ENCODE data around the gene PODXL. TPM values are rescaled to one million over a fixed set of nuclear protein-coding genes. Genes with fewer than 3 reads are reported as not detected.
A peak's percentile ranks its signal among the peaks of the same experiment; 100 is the strongest.

The PODXL gene
- total and polyA plus RNA-seq, 2 experiments from 2014 or later = 77.3 to 84.1 TPM

DNA sequence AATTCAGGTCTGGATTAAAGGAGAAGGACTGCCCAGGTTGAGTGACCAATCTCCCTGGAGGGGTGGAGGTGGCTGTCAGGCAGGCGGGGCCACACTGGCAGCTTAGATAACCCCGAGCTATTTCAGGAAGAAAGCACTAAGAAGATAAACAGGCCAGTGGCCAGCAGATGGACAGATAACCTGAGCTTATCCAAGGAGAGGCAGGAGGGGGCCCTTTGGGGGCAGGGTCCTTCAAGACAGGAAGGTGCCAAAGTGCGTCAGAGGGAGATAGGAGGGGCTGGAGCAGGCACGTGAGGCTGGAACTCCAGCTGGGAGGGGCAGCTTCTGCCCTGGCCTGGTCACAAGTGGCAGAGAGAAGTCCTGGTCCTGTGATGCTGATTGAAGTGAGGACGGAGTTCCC, 29.8 kb upstream of the PODXL start:
- no peaks in the 10 kb centered on the region for H3K36me3 ChIP-seq (replicated peaks; ENCODE audit: insufficient read depth, low read depth)
- no peaks in the 10 kb centered on the region for H3K9me2 ChIP-seq (replicated peaks; ENCODE audit: insufficient read depth)
- peak; percentile 89 for DNase-seq (ENCODE audit: low spot score)
- no peaks in the 10 kb centered on the region for H3K79me2 ChIP-seq
- H2AFZ ChIP-seq = no peak overlapping the region
- no peak overlapping the region for H3K4me2 ChIP-seq
- H3K4me3 ChIP-seq = no peak overlapping the region
- H3K4me1 ChIP-seq (ENCODE audit: insufficient read depth) = peaks cover 5% of the 10 kb centered on the region
- H3K27me3 ChIP-seq = no peaks in the 10 kb centered on the region
- TF ChIP-seq, protein P1, sequence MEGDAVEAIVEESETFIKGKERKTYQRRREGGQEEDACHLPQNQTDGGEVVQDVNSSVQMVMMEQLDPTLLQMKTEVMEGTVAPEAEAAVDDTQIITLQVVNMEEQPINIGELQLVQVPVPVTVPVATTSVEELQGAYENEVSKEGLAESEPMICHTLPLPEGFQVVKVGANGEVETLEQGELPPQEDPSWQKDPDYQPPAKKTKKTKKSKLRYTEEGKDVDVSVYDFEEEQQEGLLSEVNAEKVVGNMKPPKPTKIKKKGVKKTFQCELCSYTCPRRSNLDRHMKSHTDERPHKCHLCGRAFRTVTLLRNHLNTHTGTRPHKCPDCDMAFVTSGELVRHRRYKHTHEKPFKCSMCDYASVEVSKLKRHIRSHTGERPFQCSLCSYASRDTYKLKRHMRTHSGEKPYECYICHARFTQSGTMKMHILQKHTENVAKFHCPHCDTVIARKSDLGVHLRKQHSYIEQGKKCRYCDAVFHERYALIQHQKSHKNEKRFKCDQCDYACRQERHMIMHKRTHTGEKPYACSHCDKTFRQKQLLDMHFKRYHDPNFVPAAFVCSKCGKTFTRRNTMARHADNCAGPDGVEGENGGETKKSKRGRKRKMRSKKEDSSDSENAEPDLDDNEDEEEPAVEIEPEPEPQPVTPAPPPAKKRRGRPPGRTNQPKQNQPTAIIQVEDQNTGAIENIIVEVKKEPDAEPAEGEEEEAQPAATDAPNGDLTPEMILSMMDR (IDR thresholded peaks at IDR 0.05; ENCODE audit: poor library complexity) = no peak
- TF ChIP-seq EZH2 (IDR thresholded peaks at IDR 0.05; ENCODE audit: borderline replicate concordance) (no peak), EZH2phosphoT487 (IDR thresholded peaks at IDR 0.05; ENCODE audit: low read depth, severe bottlenecking, unreplicated experiment) (no peak)
- H3K27ac ChIP-seq = peak overlapping the region; percentile 77
- 23% methylated on average over 5 of the region's 5 CpGs for WGBS (ENCODE audit: low lambda C conversion rate, missing lambda C conversion rate)
- H3K9me3 ChIP-seq (ENCODE audit: low read depth) = no peaks in the 10 kb centered on the region
- no peaks in the 10 kb centered on the region for H4K20me1 ChIP-seq (ENCODE audit: insufficient read depth, poor library complexity, severe bottlenecking)

DNA sequence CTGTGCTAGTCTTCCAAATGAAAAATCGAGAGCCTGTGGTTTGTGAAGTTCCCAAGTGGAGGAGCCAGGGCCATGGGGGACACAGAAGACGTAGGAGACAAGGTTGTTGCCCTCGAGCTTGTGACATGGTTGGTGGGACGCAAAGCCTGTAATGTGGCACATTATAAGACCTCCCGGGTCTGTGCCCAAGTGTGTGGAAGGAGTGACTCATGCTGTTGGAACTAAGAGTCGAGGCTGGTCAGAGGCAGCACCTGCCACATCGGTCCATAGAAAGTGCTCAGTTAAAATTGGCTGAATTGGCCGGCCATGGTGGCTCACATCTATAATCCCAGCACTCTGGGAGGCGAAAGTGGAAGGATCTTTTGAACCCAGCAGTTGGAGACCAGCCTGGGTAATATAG, 27.0 kb upstream of the PODXL start:
- no peak for TF ChIP-seq EZH2phosphoT487 (IDR thresholded peaks at IDR 0.05; ENCODE audit: low read depth, severe bottlenecking, unreplicated experiment)
- no peak for TF ChIP-seq EZH2 (IDR thresholded peaks at IDR 0.05; ENCODE audit: borderline replicate concordance)
- TF ChIP-seq, protein P1 (IDR thresholded peaks at IDR 0.05; ENCODE audit: poor library complexity) = no peak
- no peaks in the 10 kb centered on the region for H3K36me3 ChIP-seq (replicated peaks; ENCODE audit: insufficient read depth, low read depth)
- peaks cover 5% of the 10 kb centered on the region for H3K4me1 ChIP-seq (ENCODE audit: insufficient read depth)
- H3K79me2 ChIP-seq = no peaks in the 10 kb centered on the region
- no peak for DNase-seq (ENCODE audit: low spot score)
- no peaks in the 10 kb centered on the region for H3K9me3 ChIP-seq (ENCODE audit: low read depth)
- no peak overlapping the region for H3K4me3 ChIP-seq
- no peaks in the 10 kb centered on the region for H3K9me2 ChIP-seq (replicated peaks; ENCODE audit: insufficient read depth)
- H4K20me1 ChIP-seq (ENCODE audit: insufficient read depth, poor library complexity, severe bottlenecking) = no peaks in the 10 kb centered on the region
- no peaks in the 10 kb centered on the region for H3K27me3 ChIP-seq
- WGBS (ENCODE audit: low lambda C conversion rate, missing lambda C conversion rate) = 82% methylated on average over 9 of the region's 9 CpGs
- no peak overlapping the region for H3K4me2 ChIP-seq
- H2AFZ ChIP-seq = no peak overlapping the region
- H3K27ac ChIP-seq = no peak overlapping the region

DNA sequence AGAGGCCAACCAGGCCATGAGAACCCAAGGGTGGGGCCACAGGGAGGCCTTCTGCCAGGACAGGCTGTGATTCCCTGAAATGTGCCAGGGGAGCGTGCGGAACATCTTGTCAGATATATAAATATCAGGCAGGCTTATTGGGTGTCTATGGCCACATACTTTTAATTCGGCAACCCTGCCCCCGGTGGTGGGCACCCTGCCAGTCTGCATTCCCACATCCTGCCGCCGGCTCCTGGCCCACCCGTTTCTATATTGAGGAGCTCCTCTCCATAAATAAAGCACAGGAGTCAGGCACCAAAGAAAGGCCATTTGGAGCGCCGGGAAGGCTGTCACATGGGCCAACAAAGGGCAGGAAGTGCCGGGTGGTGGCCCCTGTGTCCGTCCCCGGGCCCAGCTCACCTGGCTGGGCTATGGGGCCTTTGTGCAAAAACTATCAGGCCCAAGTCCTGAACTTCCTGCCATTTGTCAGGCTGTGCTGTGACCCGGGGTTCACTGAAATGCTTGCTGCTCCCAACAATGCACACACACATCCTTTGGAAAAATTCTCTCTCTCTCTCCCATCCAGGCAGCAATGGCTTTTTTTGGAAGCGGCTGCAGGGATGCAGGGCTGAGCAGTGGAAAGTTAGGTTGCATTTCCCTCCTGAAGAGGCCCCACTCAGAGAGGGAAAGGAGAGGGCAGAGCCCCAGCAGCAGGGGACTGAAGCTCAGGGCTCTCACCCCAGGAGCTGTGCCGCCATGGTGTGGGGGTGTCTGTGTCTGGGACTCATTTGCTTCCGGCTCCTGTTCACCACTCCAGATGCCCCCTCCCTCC, 25.0 kb upstream of the PODXL start:
- TF ChIP-seq, protein P1 (IDR thresholded peaks at IDR 0.05; ENCODE audit: poor library complexity) = no peak
- TF ChIP-seq EZH2phosphoT487 (IDR thresholded peaks at IDR 0.05; ENCODE audit: low read depth, severe bottlenecking, unreplicated experiment) (no peak), EZH2 (IDR thresholded peaks at IDR 0.05; ENCODE audit: borderline replicate concordance) (no peak)
- Histone ChIP-seq H3K4me3 (no peak overlapping the region), H2AFZ (no peak overlapping the region), H3K27me3 (no peaks in the 10 kb centered on the region), H4K20me1 (ENCODE audit: insufficient read depth, poor library complexity, severe bottlenecking) (no peaks in the 10 kb centered on the region), H3K36me3 (replicated peaks; ENCODE audit: insufficient read depth, low read depth) (no peaks in the 10 kb centered on the region), H3K27ac (no peak overlapping the region), H3K9me3 (ENCODE audit: low read depth) (no peaks in the 10 kb centered on the region), H3K9me2 (replicated peaks; ENCODE audit: insufficient read depth) (no peaks in the 10 kb centered on the region), H3K4me1 (ENCODE audit: insufficient read depth) (no peaks in the 10 kb centered on the region), H3K4me2 (no peak overlapping the region), H3K79me2 (no peaks in the 10 kb centered on the region)
- WGBS (ENCODE audit: low lambda C conversion rate, missing lambda C conversion rate) = 71% methylated on average over 16 of the region's 16 CpGs
- DNase-seq (ENCODE audit: low spot score) = no peak
